Measurements from ENCODE around the gene KIAA1217. TPM values are rescaled to one million over a fixed set of nuclear protein-coding genes. Genes with fewer than 3 reads are reported as not detected.
A peak's percentile ranks its signal among the peaks of the same experiment; 100 is the strongest.

Gene KIAA1217
- total and polyA plus RNA-seq, 2 experiments from 2014 or later = 5.4 to 8.1 TPM

DNA sequence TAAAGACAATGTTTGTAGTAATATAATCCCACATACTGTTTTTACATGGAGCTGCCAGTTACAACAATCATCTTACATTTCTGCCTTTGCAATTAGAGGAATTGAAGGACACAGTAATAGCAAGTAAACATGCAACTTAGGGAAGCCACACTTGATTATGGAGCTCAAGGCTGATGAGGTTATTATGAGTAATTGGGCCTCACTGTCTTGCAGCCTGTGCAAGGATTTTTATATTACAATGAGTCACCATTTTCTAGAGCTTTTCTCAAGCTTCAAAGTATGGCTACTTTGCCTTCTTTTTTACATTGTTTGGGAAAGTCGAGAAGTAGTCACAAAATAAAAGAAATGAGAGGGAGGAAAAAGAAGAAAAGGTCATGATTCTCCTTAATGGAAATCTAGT lies 226.4 kb downstream of the KIAA1217 start:
- Histone ChIP-seq H3K27ac (peak overlapping the region; percentile 53), H3K79me2 (ENCODE audit: insufficient read depth) (no peaks in the 10 kb centered on the region), H3K4me2 (ENCODE audit: unreplicated experiment) (peak overlapping the region; percentile 52), H3K27me3 (replicated peaks; ENCODE audit: insufficient read depth) (no peaks in the 10 kb centered on the region), H4K20me1 (ENCODE audit: insufficient read depth) (no peaks in the 10 kb centered on the region), H3K9me3 (ENCODE audit: low read depth) (no peaks in the 10 kb centered on the region), H2AFZ (peak overlapping the region; percentile 46; the same call in 1 of the 2 replicates), H3F3A (ENCODE audit: insufficient read depth) (peaks cover 35% of the 10 kb centered on the region), H3K9me2 (ENCODE audit: insufficient read depth) (no peaks in the 10 kb centered on the region), H3K4me3 (no peak overlapping the region), H3K4me1 (ENCODE audit: insufficient read depth) (peaks cover 40% of the 10 kb centered on the region), H3K36me3 (ENCODE audit: low read depth) (no peaks in the 10 kb centered on the region), H3K9ac (no peak overlapping the region)
- in situ Hi-C loops (cut with MboI) = no loop called here
- DNase-seq = peak; percentile 90
- WGBS, 2 experiments (ENCODE audit: low coverage in 1 of 2, low lambda C conversion rate in 2 of 2, missing lambda C conversion rate in 2 of 2) = 15 to 22% methylated on average over 1 of the region's 1 CpG
- TF ChIP-seq EZH2phosphoT487 (IDR thresholded peaks at IDR 0.05; ENCODE audit: insufficient read depth, low read depth) = no peak
- TF ChIP-seq EZH2 (IDR thresholded peaks at IDR 0.05; ENCODE audit: insufficient read depth, poor library complexity, severe bottlenecking) = no peak

- no peak for DNase-seq
- Histone ChIP-seq H3K4me3 (no peak overlapping the region), H3K36me3 (ENCODE audit: low read depth) (no peaks in the 10 kb centered on the region), H2AFZ (no peak overlapping the region), H3K79me2 (ENCODE audit: insufficient read depth) (no peaks in the 10 kb centered on the region), H3K4me1 (ENCODE audit: insufficient read depth) (peaks cover 46% of the 10 kb centered on the region), H3F3A (ENCODE audit: insufficient read depth) (peaks cover 35% of the 10 kb centered on the region), H4K20me1 (ENCODE audit: insufficient read depth) (no peaks in the 10 kb centered on the region), H3K4me2 (ENCODE audit: unreplicated experiment) (no peak overlapping the region), H3K9me2 (ENCODE audit: insufficient read depth) (no peaks in the 10 kb centered on the region), H3K27ac (no peak overlapping the region), H3K9me3 (ENCODE audit: low read depth) (no peaks in the 10 kb centered on the region), H3K27me3 (replicated peaks; ENCODE audit: insufficient read depth) (no peaks in the 10 kb centered on the region), H3K9ac (no peak overlapping the region)
- TF ChIP-seq EZH2phosphoT487 (IDR thresholded peaks at IDR 0.05; ENCODE audit: insufficient read depth, low read depth) (no peak), EZH2 (IDR thresholded peaks at IDR 0.05; ENCODE audit: insufficient read depth, poor library complexity, severe bottlenecking) (no peak)
- 99% methylated on average over 5 of the region's 5 CpGs for WGBS, 2 experiments (ENCODE audit: low coverage in 1 of 2, low lambda C conversion rate in 2 of 2, missing lambda C conversion rate in 2 of 2)
- in situ Hi-C loops (cut with MboI) = no loop called here
Observed at GRCh38 chr10:24437302-24437701, 228.4 kb downstream of the KIAA1217 start.

DNA sequence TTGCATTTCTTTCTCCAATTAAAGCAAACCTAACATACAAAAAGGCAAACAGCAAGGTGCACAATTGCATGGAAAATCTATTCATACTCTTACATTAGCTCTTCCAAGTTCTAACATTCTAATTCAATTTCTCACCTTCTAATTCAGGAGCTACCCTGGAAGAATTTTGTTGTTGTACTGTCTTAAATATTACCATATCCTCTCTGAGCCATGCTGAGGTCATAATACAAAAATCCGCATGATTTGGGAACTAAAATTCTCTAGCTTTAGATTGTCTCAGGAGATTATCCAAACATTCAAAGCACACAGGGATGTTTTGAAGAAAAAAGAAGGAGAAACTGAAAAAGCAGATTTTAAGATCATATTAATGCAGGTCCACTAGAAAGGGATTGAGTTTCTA lies 229.9 kb downstream of the KIAA1217 start:
- H3K9ac ChIP-seq = peak overlapping the region; percentile 45

GRCh38 chr10:24439935-24440334 lies 231.0 kb downstream of the KIAA1217 start:
- Histone ChIP-seq H3K9me2 (ENCODE audit: insufficient read depth) (no peaks in the 10 kb centered on the region), H3F3A (ENCODE audit: insufficient read depth) (peaks cover 38% of the 10 kb centered on the region), H3K36me3 (ENCODE audit: low read depth) (no peaks in the 10 kb centered on the region), H3K9me3 (ENCODE audit: low read depth) (no peaks in the 10 kb centered on the region), H3K4me2 (ENCODE audit: unreplicated experiment) (peak overlapping the region; percentile 36), H3K4me3 (no peak overlapping the region), H3K4me1 (ENCODE audit: insufficient read depth) (peaks cover 55% of the 10 kb centered on the region), H3K79me2 (ENCODE audit: insufficient read depth) (no peaks in the 10 kb centered on the region), H3K9ac (0 out of 2 replicates have a peak overlapping the region, but pooled peaks have one; percentile 45), H4K20me1 (ENCODE audit: insufficient read depth) (no peaks in the 10 kb centered on the region), H3K27ac (peak overlapping the region; percentile 66), H2AFZ (peak overlapping the region; percentile 45), H3K27me3 (replicated peaks; ENCODE audit: insufficient read depth) (no peaks in the 10 kb centered on the region)
- TF ChIP-seq EZH2 (IDR thresholded peaks at IDR 0.05; ENCODE audit: insufficient read depth, poor library complexity, severe bottlenecking) (no peak), EZH2phosphoT487 (IDR thresholded peaks at IDR 0.05; ENCODE audit: insufficient read depth, low read depth) (no peak)
- in situ Hi-C loops (cut with MboI) = no loop called here
- peak; percentile 60 for DNase-seq
- 18% methylated on average over 4 of the region's 4 CpGs for WGBS, 2 experiments (ENCODE audit: low coverage in 1 of 2, low lambda C conversion rate in 2 of 2, missing lambda C conversion rate in 2 of 2)

More for the DNA sequence above, 229.9 kb downstream of the KIAA1217 start:
- Histone ChIP-seq H3K27me3 (replicated peaks; ENCODE audit: insufficient read depth) (no peaks in the 10 kb centered on the region), H4K20me1 (ENCODE audit: insufficient read depth) (no peaks in the 10 kb centered on the region), H3K4me3 (no peak overlapping the region), H3K9me2 (ENCODE audit: insufficient read depth) (no peaks in the 10 kb centered on the region), H3K4me1 (ENCODE audit: insufficient read depth) (peaks cover 49% of the 10 kb centered on the region), H2AFZ (peak overlapping the region; percentile 0; the same call in 1 of the 2 replicates), H3K79me2 (ENCODE audit: insufficient read depth) (no peaks in the 10 kb centered on the region), H3F3A (ENCODE audit: insufficient read depth) (peaks cover 35% of the 10 kb centered on the region), H3K36me3 (ENCODE audit: low read depth) (no peaks in the 10 kb centered on the region), H3K9me3 (ENCODE audit: low read depth) (no peaks in the 10 kb centered on the region), H3K27ac (peak overlapping the region; percentile 66), H3K4me2 (ENCODE audit: unreplicated experiment) (peak overlapping the region; percentile 36)
- DNase-seq = peak; percentile 73
- 0 to 6% methylated on average over 1 of the region's 1 CpG for WGBS, 2 experiments (ENCODE audit: low coverage in 1 of 2, low lambda C conversion rate in 2 of 2, missing lambda C conversion rate in 2 of 2)
- in situ Hi-C loops (cut with MboI) = no loop called here
- no peak for TF ChIP-seq EZH2 (IDR thresholded peaks at IDR 0.05; ENCODE audit: insufficient read depth, poor library complexity, severe bottlenecking)
- TF ChIP-seq EZH2phosphoT487 (IDR thresholded peaks at IDR 0.05; ENCODE audit: insufficient read depth, low read depth) = no peak

Data from GM23248 (cell line).